Adrenal gland (tissue), 5 donors: ENCODE measurements around the gene FTMT.

Experiments
- POLR2A ChIP-seq, 2 donors: fragments of 450-650 bp; IDR thresholded peaks; one replicate each; pipeline ENCODE4 v1.6.1; 2017; ENCODE audit warnings: antibody characterized with exemption in 2 of 2, mild to moderate bottlenecking in 2 of 2, moderate library complexity in 1 of 2
- TF ChIP-seq, protein P1 (sequence below), 6 experiments: fragments of 450-650 bp in 4 of 6; fragments of 200-600 bp in 2 of 6; sonication (generic) in 1 of 6; IDR thresholded peaks; 1 replicate in 5 of 6; 2 replicates in 1 of 6; pipeline versions ENCODE4 v1.5.1 to v1.8.0; 2016 to 2021; ENCODE audit warnings: antibody characterized with exemption in 6 of 6, mild to moderate bottlenecking in 2 of 6, moderate library complexity in 1 of 6
- donor health status: DM: no; HTN: no; CAD: no.

DNA sequence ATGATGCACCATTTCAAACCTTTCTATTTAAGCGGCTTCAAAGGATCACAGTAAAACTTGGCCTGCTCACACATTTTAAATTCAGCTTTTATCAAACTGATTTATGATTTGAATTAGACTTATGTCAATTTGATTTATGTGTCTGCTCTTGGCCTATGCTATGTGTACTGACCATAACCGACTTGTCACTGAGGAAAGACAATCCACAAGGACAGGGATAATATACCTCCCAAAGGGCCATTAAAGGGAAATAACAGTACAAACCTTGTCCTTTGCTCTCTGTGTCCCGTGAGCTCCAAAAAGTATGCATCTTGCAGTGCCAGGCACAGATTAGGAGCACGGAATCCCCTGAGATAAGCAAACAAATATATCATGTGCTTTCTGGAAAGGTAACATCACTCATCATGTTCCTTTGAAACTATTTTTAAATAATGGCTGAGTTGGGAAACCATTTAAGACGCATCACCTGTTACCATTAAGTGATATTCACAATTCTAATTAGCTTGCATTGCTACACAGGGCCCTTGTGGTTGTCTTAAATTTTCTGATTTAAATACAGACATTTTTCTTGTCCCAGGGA, 31.9 kb upstream of the FTMT start:
- TF ChIP-seq, protein P1, sequence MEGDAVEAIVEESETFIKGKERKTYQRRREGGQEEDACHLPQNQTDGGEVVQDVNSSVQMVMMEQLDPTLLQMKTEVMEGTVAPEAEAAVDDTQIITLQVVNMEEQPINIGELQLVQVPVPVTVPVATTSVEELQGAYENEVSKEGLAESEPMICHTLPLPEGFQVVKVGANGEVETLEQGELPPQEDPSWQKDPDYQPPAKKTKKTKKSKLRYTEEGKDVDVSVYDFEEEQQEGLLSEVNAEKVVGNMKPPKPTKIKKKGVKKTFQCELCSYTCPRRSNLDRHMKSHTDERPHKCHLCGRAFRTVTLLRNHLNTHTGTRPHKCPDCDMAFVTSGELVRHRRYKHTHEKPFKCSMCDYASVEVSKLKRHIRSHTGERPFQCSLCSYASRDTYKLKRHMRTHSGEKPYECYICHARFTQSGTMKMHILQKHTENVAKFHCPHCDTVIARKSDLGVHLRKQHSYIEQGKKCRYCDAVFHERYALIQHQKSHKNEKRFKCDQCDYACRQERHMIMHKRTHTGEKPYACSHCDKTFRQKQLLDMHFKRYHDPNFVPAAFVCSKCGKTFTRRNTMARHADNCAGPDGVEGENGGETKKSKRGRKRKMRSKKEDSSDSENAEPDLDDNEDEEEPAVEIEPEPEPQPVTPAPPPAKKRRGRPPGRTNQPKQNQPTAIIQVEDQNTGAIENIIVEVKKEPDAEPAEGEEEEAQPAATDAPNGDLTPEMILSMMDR (IDR thresholded peaks at IDR 0.05), result no peak
- no peak for TF ChIP-seq POLR2A (IDR thresholded peaks at IDR 0.05)
